K562 (cell line): Measurements from ENCODE around the gene ADAM8. TPM values are rescaled to one million over a fixed set of nuclear protein-coding genes. Genes with fewer than 3 reads are reported as not detected.

ENCODE experiments used
- ATAC-seq: fragments of 200-7000 bp; cut with Tn5 transposase; 3 replicates; pipeline ENCODE4 v1.9.1; 2020; ENCODE audit warnings: moderate library complexity
- BruUV-seq: library from RNA; stranded (reverse); fragments of 400-500 nt; replicated peaks from 2 replicates; lab custom pipeline; 2021; lab: Mats Ljungman, UMichigan
- CTCF ChIA-PET: fragments of 300-600 bp; formaldehyde crosslinking; extraction: SDS; loops from one replicate; lab custom pipeline; 2021; ENCODE audit warnings: low intra/inter-chr PET ratio; lab: Yijun Ruan, JAX
- POLR2A ChIA-PET: fragments of 300-600, 350-650 bp; sonication (Branson Sonifier 250); formaldehyde crosslinking; extraction: SDS; loops from one replicate; lab custom pipeline; 2021; ENCODE audit warnings: antibody characterized with exemption, inconsistent platforms; lab: Yijun Ruan, JAX
- DNase-seq, 4 experiments: peaks; one replicate each; pipeline versions ENCODE4 v3.0.0 to v3.0.0-alpha.2; 2011 to 2018; ENCODE audit warnings: low spot score in 3 of 4, mixed read lengths in 3 of 4; ENCODE audit errors: extremely low read depth in 1 of 4
- FAIRE-seq: peaks from 2 replicates; lab custom pipeline; 2011; peaks lifted over from hg19 to GRCh38; lab: Jason Lieb, UNC
- H2AFZ ChIP-seq: 2 replicates; pipeline ENCODE4 v1.6.0; 2011; ENCODE audit warnings: low read depth, low read length, control low read depth, inconsistent platforms
- H3K27ac ChIP-seq: fragments of 200-600 bp; 3 replicates; pipeline ENCODE4 v1.8.0; 2011; ENCODE audit warnings: low read depth, mild to moderate bottlenecking, control low read depth, inconsistent platforms, low read length, moderate library complexity, mixed read lengths; ENCODE audit errors: extremely low read depth
- H3K27me3 ChIP-seq, 2 experiments: fragments of 300-600 bp in 1 of 2; 2 replicates in 1 of 2; 3 replicates in 1 of 2; pipeline versions ENCODE4 v1.6.0 to v1.8.0; 2011; ENCODE audit warnings: inconsistent platforms in 2 of 2, low read length in 2 of 2, mild to moderate bottlenecking in 1 of 2, mixed read lengths in 1 of 2, moderate library complexity in 1 of 2; ENCODE audit not compliant: control insufficient read depth in 2 of 2, insufficient read depth in 2 of 2
- H3K36me3 ChIP-seq: fragments of 300-600 bp; 3 replicates; pipeline ENCODE4 v1.8.0; 2011; ENCODE audit warnings: mild to moderate bottlenecking, low read length, inconsistent platforms; ENCODE audit not compliant: control insufficient read depth, insufficient read depth
- H3K4me1 ChIP-seq, 2 experiments: fragments of 200-600 bp in 1 of 2; replicated peaks in 1 of 2; 2 replicates in 1 of 2; 3 replicates in 1 of 2; pipeline versions ENCODE4 v1.5.1 to v1.8.0; 2011; ENCODE audit warnings: inconsistent platforms in 2 of 2, low read length in 2 of 2, mild to moderate bottlenecking in 1 of 2, mixed read lengths in 1 of 2, moderate library complexity in 1 of 2; ENCODE audit not compliant: control insufficient read depth in 2 of 2, insufficient read depth in 2 of 2
- H3K4me2 ChIP-seq: 2 replicates; pipeline ENCODE4 v1.6.1; 2011; ENCODE audit warnings: low read length, control low read depth, inconsistent platforms, mixed read lengths; ENCODE audit not compliant: insufficient read depth
- H3K4me3 ChIP-seq: fragments of 200-600 bp; sonication (generic), shearing (Covaris generic); 2 replicates; pipeline ENCODE4 v1.5.1; 2016; ENCODE audit warnings: control low read depth, inconsistent platforms
- H3K79me2 ChIP-seq: fragments of 200-600 bp; 3 replicates; pipeline ENCODE4 v1.8.0; 2011; ENCODE audit warnings: low read length, inconsistent platforms; ENCODE audit not compliant: control insufficient read depth, insufficient read depth
- H3K9ac ChIP-seq, 2 experiments: 2 replicates each; pipeline versions ENCODE4 v1.6.0 to v1.6.1; 2011; ENCODE audit warnings: low read depth in 2 of 2, low read length in 2 of 2, control low read depth in 1 of 2, inconsistent platforms in 1 of 2, mild to moderate bottlenecking in 1 of 2, mixed read lengths in 1 of 2; ENCODE audit not compliant: insufficient read depth in 1 of 2
- H3K9me1 ChIP-seq: one replicate; pipeline ENCODE4 v1.6.0; 2011; ENCODE audit warnings: inconsistent platforms, mild to moderate bottlenecking, low read length, moderate library complexity; ENCODE audit not compliant: control insufficient read depth, insufficient read depth
- H3K9me3 ChIP-seq: replicated peaks from 2 replicates; pipeline ENCODE4 v1.5.1; 2011; ENCODE audit warnings: low read depth, low read length, inconsistent platforms; ENCODE audit not compliant: control insufficient read depth, insufficient read depth
- H4K20me1 ChIP-seq: replicated peaks from 2 replicates; pipeline ENCODE4 v1.6.1; 2011; ENCODE audit warnings: low read length, inconsistent platforms, mixed read lengths; ENCODE audit not compliant: control insufficient read depth, insufficient read depth
- CHD4 ChIP-seq: fragments of 200-600 bp; sonication (generic); IDR thresholded peaks from 3 replicates; pipeline ENCODE4 v1.6.1; 2012; ENCODE audit warnings: low read depth, mild to moderate bottlenecking, mixed read lengths, low read length, inconsistent platforms; ENCODE audit not compliant: insufficient read depth, insufficient replicate concordance, poor library complexity, severe bottlenecking
- CREM ChIP-seq: IDR thresholded peaks from 2 replicates; pipeline ENCODE4 v1.6.1; 2014; ENCODE audit warnings: antibody characterized with exemption, low read depth
- ETS2 ChIP-seq: IDR thresholded peaks from 2 replicates; pipeline ENCODE4 v1.6.1; 2016; ENCODE audit warnings: borderline replicate concordance, missing genetic modification characterization, mild to moderate bottlenecking, moderate library complexity, missing compliant biosample characterization; ENCODE audit not compliant: poor library complexity, severe bottlenecking
- ID3 ChIP-seq, 2 experiments: fragments of 250-450 bp in 1 of 2; fragments of 450-650 bp in 1 of 2; sonication (Bioruptor Pico) in 1 of 2; IDR thresholded peaks; 2 replicates each; pipeline versions ENCODE4 v1.6.1 to v1.8.0; 2016 to 2021; ENCODE audit warnings: mild to moderate bottlenecking in 2 of 2, moderate library complexity in 2 of 2, missing compliant biosample characterization in 1 of 2, missing genetic modification characterization in 1 of 2
- SIX5 ChIP-seq, 2 experiments: IDR thresholded peaks; 2 replicates each; pipeline ENCODE4 v1.6.1; 2011; ENCODE audit warnings: low read length in 2 of 2, borderline replicate concordance in 1 of 2, low read depth in 1 of 2, mild to moderate bottlenecking in 1 of 2, moderate library complexity in 1 of 2; ENCODE audit not compliant: insufficient read depth in 1 of 2
- SMARCA4 ChIP-seq: fragments of 450-650 bp; IDR thresholded peaks from 2 replicates; pipeline ENCODE4 v1.6.1; 2016
- SMARCB1 ChIP-seq: IDR thresholded peaks from 2 replicates; pipeline ENCODE4 v1.6.1; 2011; ENCODE audit warnings: improper control_type of control experiment, low read depth; ENCODE audit not compliant: insufficient read length
- WGBS: fragments of 100-300 bp; shearing (Covaris generic); methylation state at CpG from one replicate; pipeline ENCODE4 v1.1.6; 2016; ENCODE audit warnings: low coverage, mixed read lengths; ENCODE audit not compliant: insufficient coverage; ENCODE audit errors: missing lambda C conversion rate; 5-methylcytosine and 5-hydroxymethylcytosine counted together
- in situ Hi-C: fragments of 300-500 bp; cut with MboI; formaldehyde crosslinking; loops from 4 replicates; pipeline ENCODE4 v1.15.0; 2018; ENCODE audit warnings: inconsistent platforms, mixed read lengths
- intact Hi-C: fragments of 100-400 bp; cut with micrococcal nuclease; formaldehyde crosslinking; loops from 2 replicates; pipeline ENCODE4 v1.14.2; 2022
- polyA plus RNA-seq, 8 experiments: library from polyadenylated mRNA; depleted of rRNA in 4 of 8; stranded (reverse) in 5 of 8; unstranded in 3 of 8; fragments of >200 nt; fragmentation: Nextera tagmentation in 2 of 8; fragmentation: Illumina TruSeq in 1 of 8; extraction: Ambion mirVana in 2 of 8; extraction: Trizol in 1 of 8; gene quantifications; 2 replicates each; pipeline versions ENCODE4 v1.2.1 to v1.2.3, GENCODE V29; 2011 to 2014; ENCODE audit warnings: inconsistent platforms in 1 of 8, missing spikeins in 1 of 8
- total RNA-seq, 7 experiments: library from RNA; depleted of rRNA in 6 of 7; stranded (reverse); fragments of >200 nt in 6 of 7; fragmentation: Illumina TruSeq in 2 of 7; extraction: Trizol in 2 of 7; gene quantifications; 2 replicates each; pipeline versions ENCODE4 v1.2.1 to v1.2.3, GENCODE V29; 2011 to 2021; ENCODE audit warnings: low replicate concordance in 1 of 7
- TF ChIP-seq, protein P1 (sequence below): sonication (generic); formaldehyde crosslinking; IDR thresholded peaks from 2 replicates; pipeline ENCODE4 v1.8.0; 2023; ENCODE audit warnings: missing genetic modification reagents, mild to moderate bottlenecking, borderline replicate concordance
- TF ChIP-seq, protein P2 (sequence below), 2 experiments: IDR thresholded peaks in 1 of 2; conservative IDR thresholded peaks in 1 of 2; 2 replicates each; pipeline ENCODE4 v1.6.1; 2016; ENCODE audit warnings: low read depth in 2 of 2, mild to moderate bottlenecking in 1 of 2, missing compliant biosample characterization in 1 of 2, missing genetic modification characterization in 1 of 2, moderate library complexity in 1 of 2

ADAM8 gene
- total and polyA plus RNA-seq, 9 of the 15 experiments (the other 6 are each of a cell fraction or from before 2014, with no cell fraction given) = 0.07 to 7.0 (median 1.1) TPM

- Histone ChIP-seq H3K4me1 (peaks cover 2 to 79% of the 10 kb centered on the region in 2 experiments; a peak in 3 of 5 replicates), H2AFZ (peak overlapping the region; percentile 32; the same call in 1 of the 2 replicates), H3K4me2 (no peak overlapping the region), H3K4me3 (no peak overlapping the region), H3K27ac (no peak overlapping the region), H3K9ac (peak overlapping the region in 1 of 2 experiments; percentile 88; a peak in 1 of 4 replicates), H3K9me1 (no peaks in the 10 kb centered on the region), H3K36me3 (no peaks in the 10 kb centered on the region), H3K27me3 (no peaks in the 10 kb centered on the region), H4K20me1 (no peaks in the 10 kb centered on the region), H3K79me2 (no peaks in the 10 kb centered on the region), H3K9me3 (no peaks in the 10 kb centered on the region)
- BruUV-seq = no TSS peak
- in situ Hi-C loops = no loop called here
- intact Hi-C loops = no loop called here
- CTCF ChIA-PET = no interaction called here
- ATAC-seq (no peak), DNase-seq (peak in 1 of 4 experiments; percentile 31), FAIRE-seq (no peak)
- POLR2A ChIA-PET = interaction anchor here (4.6 kb wide), 1 partner anchor 13 kb away, joined by 18 read pairs; no protein-coding TSS in a partner anchor
- WGBS = 43% methylated on average over 11 of the region's 24 CpGs
- TF ChIP-seq, protein P1, sequence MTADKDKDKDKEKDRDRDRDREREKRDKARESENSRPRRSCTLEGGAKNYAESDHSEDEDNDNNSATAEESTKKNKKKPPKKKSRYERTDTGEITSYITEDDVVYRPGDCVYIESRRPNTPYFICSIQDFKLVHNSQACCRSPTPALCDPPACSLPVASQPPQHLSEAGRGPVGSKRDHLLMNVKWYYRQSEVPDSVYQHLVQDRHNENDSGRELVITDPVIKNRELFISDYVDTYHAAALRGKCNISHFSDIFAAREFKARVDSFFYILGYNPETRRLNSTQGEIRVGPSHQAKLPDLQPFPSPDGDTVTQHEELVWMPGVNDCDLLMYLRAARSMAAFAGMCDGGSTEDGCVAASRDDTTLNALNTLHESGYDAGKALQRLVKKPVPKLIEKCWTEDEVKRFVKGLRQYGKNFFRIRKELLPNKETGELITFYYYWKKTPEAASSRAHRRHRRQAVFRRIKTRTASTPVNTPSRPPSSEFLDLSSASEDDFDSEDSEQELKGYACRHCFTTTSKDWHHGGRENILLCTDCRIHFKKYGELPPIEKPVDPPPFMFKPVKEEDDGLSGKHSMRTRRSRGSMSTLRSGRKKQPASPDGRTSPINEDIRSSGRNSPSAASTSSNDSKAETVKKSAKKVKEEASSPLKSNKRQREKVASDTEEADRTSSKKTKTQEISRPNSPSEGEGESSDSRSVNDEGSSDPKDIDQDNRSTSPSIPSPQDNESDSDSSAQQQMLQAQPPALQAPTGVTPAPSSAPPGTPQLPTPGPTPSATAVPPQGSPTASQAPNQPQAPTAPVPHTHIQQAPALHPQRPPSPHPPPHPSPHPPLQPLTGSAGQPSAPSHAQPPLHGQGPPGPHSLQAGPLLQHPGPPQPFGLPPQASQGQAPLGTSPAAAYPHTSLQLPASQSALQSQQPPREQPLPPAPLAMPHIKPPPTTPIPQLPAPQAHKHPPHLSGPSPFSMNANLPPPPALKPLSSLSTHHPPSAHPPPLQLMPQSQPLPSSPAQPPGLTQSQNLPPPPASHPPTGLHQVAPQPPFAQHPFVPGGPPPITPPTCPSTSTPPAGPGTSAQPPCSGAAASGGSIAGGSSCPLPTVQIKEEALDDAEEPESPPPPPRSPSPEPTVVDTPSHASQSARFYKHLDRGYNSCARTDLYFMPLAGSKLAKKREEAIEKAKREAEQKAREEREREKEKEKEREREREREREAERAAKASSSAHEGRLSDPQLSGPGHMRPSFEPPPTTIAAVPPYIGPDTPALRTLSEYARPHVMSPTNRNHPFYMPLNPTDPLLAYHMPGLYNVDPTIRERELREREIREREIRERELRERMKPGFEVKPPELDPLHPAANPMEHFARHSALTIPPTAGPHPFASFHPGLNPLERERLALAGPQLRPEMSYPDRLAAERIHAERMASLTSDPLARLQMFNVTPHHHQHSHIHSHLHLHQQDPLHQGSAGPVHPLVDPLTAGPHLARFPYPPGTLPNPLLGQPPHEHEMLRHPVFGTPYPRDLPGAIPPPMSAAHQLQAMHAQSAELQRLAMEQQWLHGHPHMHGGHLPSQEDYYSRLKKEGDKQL (CRISPR knock-in tag) = no peak
- no peak for TF ChIP-seq SIX5 (IDR thresholded peaks at IDR 0.05; ENCODE audit: borderline replicate concordance in 1 of 2, insufficient read depth in 1 of 2, low read depth in 1 of 2, low read length in 2 of 2)
- no peak for TF ChIP-seq ID3 (CRISPR knock-in tag; IDR thresholded peaks at IDR 0.05)
- TF ChIP-seq ID3 (tag; IDR thresholded peaks at IDR 0.05) = no peak
- peak; percentile 21; the same call in 1 of the 2 replicates for TF ChIP-seq SMARCA4
- TF ChIP-seq CHD4 = no peak
- no peak for TF ChIP-seq SMARCB1
- peak; percentile 52 for TF ChIP-seq CREM
- TF ChIP-seq, protein P2, sequence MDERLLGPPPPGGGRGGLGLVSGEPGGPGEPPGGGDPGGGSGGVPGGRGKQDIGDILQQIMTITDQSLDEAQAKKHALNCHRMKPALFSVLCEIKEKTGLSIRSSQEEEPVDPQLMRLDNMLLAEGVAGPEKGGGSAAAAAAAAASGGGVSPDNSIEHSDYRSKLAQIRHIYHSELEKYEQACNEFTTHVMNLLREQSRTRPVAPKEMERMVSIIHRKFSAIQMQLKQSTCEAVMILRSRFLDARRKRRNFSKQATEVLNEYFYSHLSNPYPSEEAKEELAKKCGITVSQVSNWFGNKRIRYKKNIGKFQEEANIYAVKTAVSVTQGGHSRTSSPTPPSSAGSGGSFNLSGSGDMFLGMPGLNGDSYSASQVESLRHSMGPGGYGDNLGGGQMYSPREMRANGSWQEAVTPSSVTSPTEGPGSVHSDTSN (CRISPR knock-in tag; IDR thresholded peaks at IDR 0.05; ENCODE audit: low read depth) = no peak
- TF ChIP-seq, protein P2 (tag; conservative IDR thresholded peaks at IDR 0.05; ENCODE audit: low read depth) = no peak
- TF ChIP-seq ETS2 = no peak
Measured at GRCh38 chr10:133258818-133259601, 17.7 kb downstream of the ADAM8 start.
